Measurements from ENCODE around the gene SLC34A1.

Gene SLC34A1

GRCh38 chr5:177396807-177397206 lies 12.6 kb downstream of the SLC34A1 start:
- DNase-seq (ENCODE audit: low read depth): no peak
- H3K4me3 ChIP-seq (ENCODE audit: low read depth, low read length): no peak overlapping the region
- TF ChIP-seq CTCF (conservative IDR thresholded peaks at IDR 0.05; ENCODE audit: low read depth, low read length): no peak

GRCh38 chr5:177397875-177398390 lies 13.7 kb downstream of the SLC34A1 start:
- no peak for DNase-seq (ENCODE audit: low read depth)
- H3K4me3 ChIP-seq (ENCODE audit: low read depth, low read length): no peak overlapping the region
- TF ChIP-seq CTCF (conservative IDR thresholded peaks at IDR 0.05; ENCODE audit: low read depth, low read length): no peak

- no peak within 1 kb of the TSS for H3K4me3 ChIP-seq (ENCODE audit: low read depth, low read length)
- peak; percentile 5 for TF ChIP-seq CTCF (conservative IDR thresholded peaks at IDR 0.05; ENCODE audit: low read depth, low read length)
These were observed 16.0 kb downstream of the SLC34A1 start, which contains the start of gene PFN3 for GRCh38 chr5:177399997-177400868. Gene PFN3 (minus strand): TSS chr5:177400661. CDS start chr5:177400576, 85 bp downstream.

GRCh38 chr5:177402271-177403043 lies 18.2 kb downstream of the SLC34A1 start:
- peak; percentile 65 for DNase-seq (ENCODE audit: low read depth)
- no peak overlapping the region for H3K4me3 ChIP-seq (ENCODE audit: low read depth, low read length)
- peak; percentile 63 for TF ChIP-seq CTCF (conservative IDR thresholded peaks at IDR 0.05; ENCODE audit: low read depth, low read length)

More at GRCh38 chr5:177399997-177400868, 16.0 kb downstream of the SLC34A1 start, which contains the start of gene PFN3:
- DNase-seq (ENCODE audit: low read depth): no peak

GRCh38 chr5:177403102-177403791 lies 19.0 kb downstream of the SLC34A1 start:
- TF ChIP-seq CTCF (conservative IDR thresholded peaks at IDR 0.05; ENCODE audit: low read depth, low read length): no peak
- peak; percentile 40 for DNase-seq (ENCODE audit: low read depth)
- peak overlapping the region; percentile 61 for H3K4me3 ChIP-seq (ENCODE audit: low read depth, low read length)

GRCh38 chr5:177403792-177404640 lies 19.8 kb downstream of the SLC34A1 start:
- H3K4me3 ChIP-seq (ENCODE audit: low read depth, low read length): peak overlapping the region; percentile 61
- peak; percentile 61 for TF ChIP-seq CTCF (conservative IDR thresholded peaks at IDR 0.05; ENCODE audit: low read depth, low read length)
- peak; percentile 82 for DNase-seq (ENCODE audit: low read depth)

Data from choroid plexus epithelial cell (primary cell).